K562 (cell line): ENCODE data around the gene ANAPC2. TPM values are rescaled to one million over a fixed set of nuclear protein-coding genes. Genes with fewer than 3 reads are reported as not detected.

ENCODE experiments used
- ARNT ChIP-seq, 2 experiments: fragments of 450-650 bp; IDR thresholded peaks; 2 replicates each; pipeline ENCODE4 v1.6.1; 2016; ENCODE audit warnings: mild to moderate bottlenecking in 1 of 2
- CREM ChIP-seq: IDR thresholded peaks from 2 replicates; pipeline ENCODE4 v1.6.1; 2014; ENCODE audit warnings: antibody characterized with exemption, low read depth
- DMBX1 ChIP-seq: fragments of 250-450 bp; sonication (Bioruptor Pico); IDR thresholded peaks from 2 replicates; pipeline ENCODE4 v1.8.0; 2022; ENCODE audit warnings: inconsistent platforms, mild to moderate bottlenecking, moderate library complexity, borderline replicate concordance
- DPF2 ChIP-seq: fragments of 450-650 bp; IDR thresholded peaks from 2 replicates; pipeline ENCODE4 v1.6.1; 2016
- ELF2 ChIP-seq: fragments of 250-450 bp; sonication (Bioruptor Pico); IDR thresholded peaks from 2 replicates; pipeline ENCODE4 v1.5.0; 2021; ENCODE audit warnings: mild to moderate bottlenecking
- GTF2E2 ChIP-seq: fragments of 200-800 bp; sonication (Bioruptor generic); IDR thresholded peaks from 2 replicates; pipeline ENCODE4 v1.6.1; 2016; ENCODE audit warnings: missing genetic modification characterization, missing compliant biosample characterization
- HNRNPL ChIP-seq: fragments of 200-400 bp; formaldehyde crosslinking; IDR thresholded peaks from 2 replicates; pipeline ENCODE4 v1.6.1; 2017; ENCODE audit warnings: low read depth, mild to moderate bottlenecking, low read length
- JUNB ChIP-seq: fragments of 450-650 bp; formaldehyde crosslinking; conservative IDR thresholded peaks from 2 replicates; pipeline ENCODE4 v1.4.0; 2020; ENCODE audit warnings: mild to moderate bottlenecking
- MAZ ChIP-seq, 2 experiments: fragments of 450-650 bp in 1 of 2; sonication (generic) in 1 of 2; formaldehyde crosslinking; IDR thresholded peaks in 1 of 2; conservative IDR thresholded peaks in 1 of 2; 2 replicates each; pipeline versions ENCODE4 v1.4.0 to v1.5.0; 2020; ENCODE audit warnings: mild to moderate bottlenecking in 1 of 2, missing genetic modification reagents in 1 of 2
- NRF1 ChIP-seq, 2 experiments: fragments of 450-650 bp; IDR thresholded peaks in 1 of 2; conservative IDR thresholded peaks in 1 of 2; 2 replicates each; pipeline ENCODE4 v1.6.1; 2014; ENCODE audit warnings: mild to moderate bottlenecking in 2 of 2
- SIRT6 ChIP-seq: IDR thresholded peaks from one replicate; pipeline ENCODE4 v1.6.1; 2012; ENCODE audit warnings: low read depth, mild to moderate bottlenecking, control low read depth, inconsistent platforms, low read length, moderate library complexity
- SMAD2 ChIP-seq: fragments of 150-350 bp; IDR thresholded peaks from 2 replicates; pipeline ENCODE4 v1.6.1; 2014; ENCODE audit warnings: low read depth, mild to moderate bottlenecking, low read length
- SP1 ChIP-seq: sonication (generic); formaldehyde crosslinking; IDR thresholded peaks from 2 replicates; pipeline ENCODE4 v1.8.1; 2022; ENCODE audit warnings: mild to moderate bottlenecking, missing genetic modification reagents
- SREBF2 ChIP-seq: sonication (generic); formaldehyde crosslinking; IDR thresholded peaks from 2 replicates; pipeline ENCODE4 v1.4.0; 2020; ENCODE audit warnings: mild to moderate bottlenecking, missing genetic modification reagents
- WHSC1 ChIP-seq: IDR thresholded peaks from one replicate; pipeline ENCODE4 v1.6.1; 2012; ENCODE audit warnings: low read length, control low read depth, inconsistent platforms
- ZBTB7A ChIP-seq: IDR thresholded peaks from 2 replicates; pipeline ENCODE4 v1.6.1; 2011; ENCODE audit warnings: low read depth, mild to moderate bottlenecking, low read length, moderate library complexity, borderline replicate concordance; ENCODE audit not compliant: control insufficient read depth
- ZFX ChIP-seq: sonication (generic); formaldehyde crosslinking; IDR thresholded peaks from 2 replicates; pipeline ENCODE4 v1.8.0; 2022; ENCODE audit warnings: mild to moderate bottlenecking, missing genetic modification reagents, moderate library complexity
- ZNF121 ChIP-seq: sonication (generic); formaldehyde crosslinking; conservative IDR thresholded peaks from 2 replicates; pipeline ENCODE4 v1.8.0; 2022; ENCODE audit warnings: missing genetic modification reagents
- ZNF384 ChIP-seq: IDR thresholded peaks from 2 replicates; pipeline ENCODE4 v1.6.1; 2012; ENCODE audit warnings: low read depth, low read length, improper control_type of control experiment
- ZNF444 ChIP-seq: fragments of 250-450 bp; sonication (Bioruptor Pico); IDR thresholded peaks from 2 replicates; pipeline ENCODE4 v1.4.0; 2020; ENCODE audit warnings: mild to moderate bottlenecking, moderate library complexity
- polyA plus RNA-seq, 8 experiments: library from polyadenylated mRNA; depleted of rRNA in 4 of 8; stranded (reverse) in 5 of 8; unstranded in 3 of 8; fragments of >200 nt; fragmentation: Nextera tagmentation in 2 of 8; fragmentation: Illumina TruSeq in 1 of 8; extraction: Ambion mirVana in 2 of 8; extraction: Trizol in 1 of 8; gene quantifications; 2 replicates each; pipeline versions ENCODE4 v1.2.1 to v1.2.3, GENCODE V29; 2011 to 2014; ENCODE audit warnings: inconsistent platforms in 1 of 8, missing spikeins in 1 of 8
- total RNA-seq, 7 experiments: library from RNA; depleted of rRNA in 6 of 7; stranded (reverse); fragments of >200 nt in 6 of 7; fragmentation: Illumina TruSeq in 2 of 7; extraction: Trizol in 2 of 7; gene quantifications; 2 replicates each; pipeline versions ENCODE4 v1.2.1 to v1.2.3, GENCODE V29; 2011 to 2021; ENCODE audit warnings: low replicate concordance in 1 of 7
- TF ChIP-seq, protein P1 (sequence below): sonication (generic); formaldehyde crosslinking; IDR thresholded peaks from 2 replicates; pipeline ENCODE4 v1.8.1; 2023; ENCODE audit warnings: mild to moderate bottlenecking, missing genetic modification reagents, moderate library complexity
- TF ChIP-seq, protein P2 (sequence below): fragments of 250-450 bp; sonication (Bioruptor Pico); IDR thresholded peaks from 2 replicates; pipeline ENCODE4 v1.8.0; 2022; ENCODE audit warnings: moderate library complexity, mild to moderate bottlenecking, inconsistent platforms
- TF ChIP-seq, protein P3 (sequence below): fragments of 250-450 bp; sonication (Bioruptor Pico); IDR thresholded peaks from 2 replicates; pipeline ENCODE4 v1.8.0; 2021; ENCODE audit warnings: moderate library complexity, mild to moderate bottlenecking, inconsistent platforms
- TF ChIP-seq, protein P4 (sequence below): sonication (generic); formaldehyde crosslinking; IDR thresholded peaks from 2 replicates; pipeline ENCODE4 v1.8.0; 2022; ENCODE audit warnings: missing genetic modification reagents, mild to moderate bottlenecking, moderate library complexity, borderline replicate concordance
- TF ChIP-seq, protein P5 (sequence below): sonication (generic); formaldehyde crosslinking; IDR thresholded peaks from 2 replicates; pipeline ENCODE4 v1.8.0; 2022; ENCODE audit warnings: mild to moderate bottlenecking, missing genetic modification reagents

Gene ANAPC2
- total and polyA plus RNA-seq, 9 of the 15 experiments (the other 6 are each of a cell fraction or from before 2014, with no cell fraction given), result 0.11 to 56.5 (median 17.1) TPM; not detected in 1

DNA sequence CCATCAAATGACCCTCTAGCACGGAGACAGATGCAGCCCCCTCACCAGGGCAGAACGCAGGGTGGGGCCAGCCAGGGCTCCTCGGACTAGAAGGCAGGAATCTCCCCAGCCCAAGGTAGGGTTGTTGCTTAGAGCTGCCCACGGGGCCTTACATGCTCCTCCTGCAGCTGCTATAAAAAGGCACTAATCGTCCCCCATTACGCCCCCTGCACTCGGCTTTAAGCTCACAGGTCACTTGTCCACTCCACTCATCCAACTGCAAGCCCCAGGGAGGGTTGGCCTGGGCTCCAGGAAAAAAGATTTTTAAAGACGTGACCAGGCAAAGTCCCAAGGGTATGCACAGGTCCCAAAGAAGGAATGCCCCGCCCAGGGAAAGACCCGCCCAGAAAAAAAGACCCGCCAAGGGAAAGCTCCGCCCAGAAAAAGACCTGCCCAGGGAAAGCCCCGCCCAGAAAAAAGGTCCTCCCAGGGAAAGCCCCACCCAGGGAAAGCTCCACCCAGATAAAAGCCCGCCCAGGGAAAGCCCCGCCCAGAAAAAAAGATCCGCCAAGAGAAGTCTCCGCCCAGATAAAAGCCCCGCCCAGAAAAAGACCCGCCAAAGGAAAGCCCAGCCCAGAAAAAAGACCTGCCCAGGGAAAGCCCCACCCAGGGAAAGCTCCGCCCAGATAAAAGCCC, 38.3 kb downstream of the ANAPC2 start (continued):
- TF ChIP-seq, protein P1, sequence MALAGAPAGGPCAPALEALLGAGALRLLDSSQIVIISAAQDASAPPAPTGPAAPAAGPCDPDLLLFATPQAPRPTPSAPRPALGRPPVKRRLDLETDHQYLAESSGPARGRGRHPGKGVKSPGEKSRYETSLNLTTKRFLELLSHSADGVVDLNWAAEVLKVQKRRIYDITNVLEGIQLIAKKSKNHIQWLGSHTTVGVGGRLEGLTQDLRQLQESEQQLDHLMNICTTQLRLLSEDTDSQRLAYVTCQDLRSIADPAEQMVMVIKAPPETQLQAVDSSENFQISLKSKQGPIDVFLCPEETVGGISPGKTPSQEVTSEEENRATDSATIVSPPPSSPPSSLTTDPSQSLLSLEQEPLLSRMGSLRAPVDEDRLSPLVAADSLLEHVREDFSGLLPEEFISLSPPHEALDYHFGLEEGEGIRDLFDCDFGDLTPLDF (CRISPR knock-in tag), result peak; percentile 47; the same call in 1 of the 2 replicates
- TF ChIP-seq MAZ (CRISPR knock-in tag; conservative IDR thresholded peaks at IDR 0.05 in 1 of 2, IDR thresholded peaks at IDR 0.05 in 1 of 2), result no peak; a peak in 1 of 4 replicates
- TF ChIP-seq, protein P2, sequence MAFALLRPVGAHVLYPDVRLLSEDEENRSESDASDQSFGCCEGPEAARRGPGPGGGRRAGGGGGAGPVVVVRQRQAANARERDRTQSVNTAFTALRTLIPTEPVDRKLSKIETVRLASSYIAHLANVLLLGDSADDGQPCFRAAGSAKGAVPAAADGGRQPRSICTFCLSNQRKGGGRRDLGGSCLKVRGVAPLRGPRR (CRISPR knock-in tag), result no peak
- no peak for TF ChIP-seq WHSC1
- TF ChIP-seq, protein P3, sequence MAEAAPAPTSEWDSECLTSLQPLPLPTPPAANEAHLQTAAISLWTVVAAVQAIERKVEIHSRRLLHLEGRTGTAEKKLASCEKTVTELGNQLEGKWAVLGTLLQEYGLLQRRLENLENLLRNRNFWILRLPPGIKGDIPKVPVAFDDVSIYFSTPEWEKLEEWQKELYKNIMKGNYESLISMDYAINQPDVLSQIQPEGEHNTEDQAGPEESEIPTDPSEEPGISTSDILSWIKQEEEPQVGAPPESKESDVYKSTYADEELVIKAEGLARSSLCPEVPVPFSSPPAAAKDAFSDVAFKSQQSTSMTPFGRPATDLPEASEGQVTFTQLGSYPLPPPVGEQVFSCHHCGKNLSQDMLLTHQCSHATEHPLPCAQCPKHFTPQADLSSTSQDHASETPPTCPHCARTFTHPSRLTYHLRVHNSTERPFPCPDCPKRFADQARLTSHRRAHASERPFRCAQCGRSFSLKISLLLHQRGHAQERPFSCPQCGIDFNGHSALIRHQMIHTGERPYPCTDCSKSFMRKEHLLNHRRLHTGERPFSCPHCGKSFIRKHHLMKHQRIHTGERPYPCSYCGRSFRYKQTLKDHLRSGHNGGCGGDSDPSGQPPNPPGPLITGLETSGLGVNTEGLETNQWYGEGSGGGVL, result no peak
- TF ChIP-seq ZFX, result no peak
- TF ChIP-seq DPF2, result 0 out of 2 replicates have a peak, but pooled peaks have one; percentile 31
- TF ChIP-seq ZNF444 (CRISPR knock-in tag), result no peak
- no peak for TF ChIP-seq HNRNPL
- TF ChIP-seq SMAD2, result no peak
- TF ChIP-seq ZNF121 (CRISPR knock-in tag), result no peak
- TF ChIP-seq, protein P4, sequence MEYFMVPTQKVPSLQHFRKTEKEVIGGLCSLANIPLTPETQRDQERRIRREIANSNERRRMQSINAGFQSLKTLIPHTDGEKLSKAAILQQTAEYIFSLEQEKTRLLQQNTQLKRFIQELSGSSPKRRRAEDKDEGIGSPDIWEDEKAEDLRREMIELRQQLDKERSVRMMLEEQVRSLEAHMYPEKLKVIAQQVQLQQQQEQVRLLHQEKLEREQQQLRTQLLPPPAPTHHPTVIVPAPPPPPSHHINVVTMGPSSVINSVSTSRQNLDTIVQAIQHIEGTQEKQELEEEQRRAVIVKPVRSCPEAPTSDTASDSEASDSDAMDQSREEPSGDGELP, result 0 out of 2 replicates have a peak, but pooled peaks have one; percentile 24
- peak; percentile 80; a peak in 3 of 4 replicates for TF ChIP-seq NRF1 (conservative IDR thresholded peaks at IDR 0.05 in 1 of 2, IDR thresholded peaks at IDR 0.05 in 1 of 2)
- TF ChIP-seq DMBX1 (CRISPR knock-in tag), result no peak
- TF ChIP-seq GTF2E2, result no peak
- no peak for TF ChIP-seq CREM
- no peak for TF ChIP-seq ELF2
- TF ChIP-seq SP1 (CRISPR knock-in tag), result no peak; the same call in 1 of the 2 replicates
- no peak for TF ChIP-seq SIRT6
- TF ChIP-seq ZBTB7A, result peak; percentile 52; the same call in 1 of the 2 replicates
- peak; percentile 77 for TF ChIP-seq ZNF384
- no peak for TF ChIP-seq ARNT (IDR thresholded peaks at IDR 0.05)
- no peak for TF ChIP-seq SREBF2 (CRISPR knock-in tag)
- TF ChIP-seq JUNB (CRISPR knock-in tag), result no peak
- TF ChIP-seq, protein P5, sequence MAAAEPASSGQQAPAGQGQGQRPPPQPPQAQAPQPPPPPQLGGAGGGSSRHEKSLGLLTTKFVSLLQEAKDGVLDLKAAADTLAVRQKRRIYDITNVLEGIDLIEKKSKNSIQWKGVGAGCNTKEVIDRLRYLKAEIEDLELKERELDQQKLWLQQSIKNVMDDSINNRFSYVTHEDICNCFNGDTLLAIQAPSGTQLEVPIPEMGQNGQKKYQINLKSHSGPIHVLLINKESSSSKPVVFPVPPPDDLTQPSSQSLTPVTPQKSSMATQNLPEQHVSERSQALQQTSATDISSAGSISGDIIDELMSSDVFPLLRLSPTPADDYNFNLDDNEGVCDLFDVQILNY (CRISPR knock-in tag), result no peak
